Sigmoid colon (tissue), 4 donors: Measurements from ENCODE around the gene CAP2.

Experiments used
- EP300 ChIP-seq, 4 donors: sonication (generic); formaldehyde crosslinking; IDR thresholded peaks; one replicate each; pipeline ENCODE4 v1.6.1; 2017; ENCODE audit warnings: antibody characterized with exemption in 4 of 4
- TF ChIP-seq, protein P1 (sequence below), 4 experiments: fragments of 450-650 bp in 3 of 4; fragments of 200-600 bp in 1 of 4; IDR thresholded peaks; one replicate each; pipeline ENCODE4 v1.5.1; 2016 to 2019; ENCODE audit warnings: antibody characterized with exemption in 4 of 4, mild to moderate bottlenecking in 3 of 4, moderate library complexity in 2 of 4

DNA sequence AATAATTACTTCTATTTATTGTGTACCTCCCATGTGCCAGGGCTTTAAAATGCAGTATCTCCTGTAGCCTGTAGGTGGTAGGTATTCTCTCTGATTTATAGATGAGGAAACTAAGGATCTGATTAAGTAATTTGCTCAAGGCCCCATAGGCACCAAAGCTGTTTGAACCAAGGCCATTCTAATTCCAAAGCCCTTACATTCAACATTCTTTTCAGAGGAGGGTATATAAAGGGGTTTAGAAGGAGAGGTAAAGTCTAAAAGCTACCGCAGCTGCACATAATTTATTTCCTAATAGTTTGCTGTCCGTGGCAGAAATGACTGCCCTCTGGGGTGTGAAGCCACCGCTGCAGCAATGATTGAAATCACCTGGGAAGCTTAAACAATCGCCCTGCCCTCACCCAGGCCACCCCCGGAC is 111.7 kb downstream of the CAP2 start:
- TF ChIP-seq EP300 (IDR thresholded peaks at IDR 0.05): no peak
- TF ChIP-seq, protein P1, sequence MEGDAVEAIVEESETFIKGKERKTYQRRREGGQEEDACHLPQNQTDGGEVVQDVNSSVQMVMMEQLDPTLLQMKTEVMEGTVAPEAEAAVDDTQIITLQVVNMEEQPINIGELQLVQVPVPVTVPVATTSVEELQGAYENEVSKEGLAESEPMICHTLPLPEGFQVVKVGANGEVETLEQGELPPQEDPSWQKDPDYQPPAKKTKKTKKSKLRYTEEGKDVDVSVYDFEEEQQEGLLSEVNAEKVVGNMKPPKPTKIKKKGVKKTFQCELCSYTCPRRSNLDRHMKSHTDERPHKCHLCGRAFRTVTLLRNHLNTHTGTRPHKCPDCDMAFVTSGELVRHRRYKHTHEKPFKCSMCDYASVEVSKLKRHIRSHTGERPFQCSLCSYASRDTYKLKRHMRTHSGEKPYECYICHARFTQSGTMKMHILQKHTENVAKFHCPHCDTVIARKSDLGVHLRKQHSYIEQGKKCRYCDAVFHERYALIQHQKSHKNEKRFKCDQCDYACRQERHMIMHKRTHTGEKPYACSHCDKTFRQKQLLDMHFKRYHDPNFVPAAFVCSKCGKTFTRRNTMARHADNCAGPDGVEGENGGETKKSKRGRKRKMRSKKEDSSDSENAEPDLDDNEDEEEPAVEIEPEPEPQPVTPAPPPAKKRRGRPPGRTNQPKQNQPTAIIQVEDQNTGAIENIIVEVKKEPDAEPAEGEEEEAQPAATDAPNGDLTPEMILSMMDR (IDR thresholded peaks at IDR 0.05): peak in 2 of 4 experiments; percentile 28 to 32
